NK-92 treated with Interleukin-12 subunit alpha and Interleukin-12 subunit beta, amount 100 ng/mL, for 24 hours (cell line): Measurements from ENCODE around the gene DIS3L2.
"Not testable (repeated sequence)": the region's sequence is repeated elsewhere in the genome, so short reads cannot be mapped to it uniquely, and the experiment has no call there.

ENCODE experiments used
- DNase-seq: peaks from one replicate; lab custom pipeline; 2025; lab: John Stamatoyannopoulos, UW

The DIS3L2 gene

GRCh38 chr2:232370007-232370406, 408.5 kb downstream of the DIS3L2 start:
- not testable (repeated sequence) for DNase-seq

GRCh38 chr2:232372231-232373208, 411.0 kb downstream of the DIS3L2 start:
- DNase-seq: no peak

GRCh38 chr2:232374356-232374755, 412.8 kb downstream of the DIS3L2 start:
- no peak for DNase-seq

GRCh38 chr2:232375164-232375563, 413.7 kb downstream of the DIS3L2 start:
- no peak for DNase-seq

- no peak for DNase-seq
Measured at GRCh38 chr2:232376260-232376659, 414.7 kb downstream of the DIS3L2 start.

- no peak for DNase-seq
Measured at GRCh38 chr2:232376713-232377112, 415.2 kb downstream of the DIS3L2 start.

GRCh38 chr2:232377319-232377718, 415.8 kb downstream of the DIS3L2 start:
- DNase-seq: no peak

GRCh38 chr2:232377841-232378734, 416.6 kb downstream of the DIS3L2 start:
- DNase-seq: no peak

GRCh38 chr2:232378735-232379151, 417.2 kb downstream of the DIS3L2 start, which contains the start of gene ALPP:
Gene ALPP (plus strand): TSS chr2:232378751. CDS start chr2:232378803, 52 bp downstream.
- DNase-seq: not testable (repeated sequence)

- not testable (repeated sequence) for DNase-seq
Measured at GRCh38 chr2:232379610-232380590, 418.4 kb downstream of the DIS3L2 start.

- not testable (repeated sequence) for DNase-seq
Measured at GRCh38 chr2:232381204-232382031, 419.9 kb downstream of the DIS3L2 start.

- DNase-seq: no peak
Measured at GRCh38 chr2:232382331-232383225, 421.1 kb downstream of the DIS3L2 start.

- no peak for DNase-seq
Measured at GRCh38 chr2:232384466-232384865, 423.0 kb downstream of the DIS3L2 start.

- DNase-seq: not testable (repeated sequence)
Measured at GRCh38 chr2:232385058-232385457, 423.5 kb downstream of the DIS3L2 start.

GRCh38 chr2:232385660-232386489, 424.4 kb downstream of the DIS3L2 start:
- DNase-seq: no peak

GRCh38 chr2:232386490-232386739, 424.9 kb downstream of the DIS3L2 start:
- no peak for DNase-seq
